ENCODE results near the gene AGAP3.

Gene AGAP3

DNA sequence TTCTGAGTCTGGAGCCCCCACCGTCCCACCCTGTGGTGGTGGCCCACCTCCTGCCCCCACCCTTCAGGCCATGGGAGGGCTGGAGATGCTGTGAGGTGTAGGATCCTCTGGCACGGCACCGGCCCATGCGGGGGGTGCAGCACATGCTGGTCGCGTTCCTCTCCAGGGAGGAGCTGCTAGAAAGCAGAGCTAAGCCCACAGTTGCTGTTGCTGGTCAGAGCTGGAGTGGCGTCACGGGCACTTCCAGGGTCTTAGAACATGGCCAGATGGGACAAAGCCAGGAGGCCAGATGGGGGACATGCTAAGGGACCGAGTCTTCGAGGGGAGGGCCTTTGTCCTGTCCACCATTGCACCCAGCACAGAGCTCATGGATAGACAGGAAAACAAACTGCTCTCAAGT lies 21.6 kb downstream of the AGAP3 start:
- no peak for TF ChIP-seq CTCF (IDR thresholded peaks at IDR 0.05)

DNA sequence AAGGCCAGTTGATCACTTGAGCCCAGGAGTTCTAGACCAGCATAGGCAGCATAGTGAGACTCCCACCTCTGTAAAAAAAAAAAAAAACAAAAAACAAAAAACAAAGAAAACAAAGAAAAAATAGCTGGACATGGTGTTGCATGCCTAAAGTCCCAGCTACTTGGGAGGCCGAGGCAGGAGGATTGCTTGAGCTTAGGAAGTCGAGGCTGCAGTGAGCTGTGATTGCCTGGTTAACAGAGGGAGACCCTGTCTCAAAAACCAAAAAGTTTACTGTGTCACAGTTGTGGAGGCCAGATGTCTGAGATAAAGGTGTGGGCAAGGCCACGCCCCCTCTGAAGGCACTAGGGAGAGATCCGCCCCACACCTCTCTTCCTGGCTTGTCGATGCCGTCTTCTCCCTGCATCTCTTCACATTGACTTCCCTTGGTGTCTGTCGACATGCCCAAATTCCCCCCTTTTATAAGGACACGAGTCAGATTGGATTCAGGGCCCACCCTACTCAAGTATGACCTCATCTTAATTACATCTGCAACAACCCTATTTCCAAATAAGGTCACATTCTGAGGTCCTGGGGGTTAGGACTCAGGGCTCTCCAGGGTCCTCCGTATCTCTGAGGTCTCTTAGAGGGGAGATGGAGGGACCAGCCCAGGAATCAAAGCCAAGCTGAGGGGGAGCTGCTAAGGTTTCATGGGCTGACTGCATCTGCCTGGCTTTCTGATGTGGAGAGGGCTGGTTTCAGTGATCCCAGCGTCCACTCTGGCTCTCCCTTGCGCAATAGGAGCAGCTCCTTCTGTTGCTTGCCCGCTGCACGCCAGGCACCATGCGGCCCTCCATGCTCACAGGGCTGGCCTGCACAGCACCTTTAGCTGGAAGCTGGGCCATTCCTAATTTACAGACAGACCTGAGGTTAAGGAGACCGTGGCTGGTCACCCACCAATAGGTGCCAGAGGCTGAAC lies 23.1 kb downstream of the AGAP3 start:
- no peak for TF ChIP-seq CTCF (IDR thresholded peaks at IDR 0.05)

GRCh38 chr7:151110236-151110940 lies 24.1 kb downstream of the AGAP3 start:
- no peak for TF ChIP-seq CTCF (IDR thresholded peaks at IDR 0.05)

GRCh38 chr7:151110941-151111645 lies 24.8 kb downstream of the AGAP3 start:
- peak; percentile 92 for TF ChIP-seq CTCF (IDR thresholded peaks at IDR 0.05)

- no peak for TF ChIP-seq CTCF (IDR thresholded peaks at IDR 0.05)
Measured at GRCh38 chr7:151113344-151114150, 27.3 kb downstream of the AGAP3 start.

- no peak; the same call in 1 of the 2 replicates for TF ChIP-seq CTCF (IDR thresholded peaks at IDR 0.05)
Measured at GRCh38 chr7:151114151-151115090, 28.1 kb downstream of the AGAP3 start.
